HG03378 (cell line): ENCODE results near the gene GDPD1.
"Not testable (repeated sequence)": the region's sequence is repeated elsewhere in the genome, so short reads cannot be mapped to it uniquely, and the experiment has no call there.

Source experiments
- ATAC-seq: cut with Tn5 transposase; IDR thresholded peaks from one replicate; pipeline ENCODE4 v1.9.1; 2021; ENCODE audit warnings: mild to moderate bottlenecking, moderate library complexity; ENCODE audit not compliant: unreplicated experiment

GDPD1 gene

DNA sequence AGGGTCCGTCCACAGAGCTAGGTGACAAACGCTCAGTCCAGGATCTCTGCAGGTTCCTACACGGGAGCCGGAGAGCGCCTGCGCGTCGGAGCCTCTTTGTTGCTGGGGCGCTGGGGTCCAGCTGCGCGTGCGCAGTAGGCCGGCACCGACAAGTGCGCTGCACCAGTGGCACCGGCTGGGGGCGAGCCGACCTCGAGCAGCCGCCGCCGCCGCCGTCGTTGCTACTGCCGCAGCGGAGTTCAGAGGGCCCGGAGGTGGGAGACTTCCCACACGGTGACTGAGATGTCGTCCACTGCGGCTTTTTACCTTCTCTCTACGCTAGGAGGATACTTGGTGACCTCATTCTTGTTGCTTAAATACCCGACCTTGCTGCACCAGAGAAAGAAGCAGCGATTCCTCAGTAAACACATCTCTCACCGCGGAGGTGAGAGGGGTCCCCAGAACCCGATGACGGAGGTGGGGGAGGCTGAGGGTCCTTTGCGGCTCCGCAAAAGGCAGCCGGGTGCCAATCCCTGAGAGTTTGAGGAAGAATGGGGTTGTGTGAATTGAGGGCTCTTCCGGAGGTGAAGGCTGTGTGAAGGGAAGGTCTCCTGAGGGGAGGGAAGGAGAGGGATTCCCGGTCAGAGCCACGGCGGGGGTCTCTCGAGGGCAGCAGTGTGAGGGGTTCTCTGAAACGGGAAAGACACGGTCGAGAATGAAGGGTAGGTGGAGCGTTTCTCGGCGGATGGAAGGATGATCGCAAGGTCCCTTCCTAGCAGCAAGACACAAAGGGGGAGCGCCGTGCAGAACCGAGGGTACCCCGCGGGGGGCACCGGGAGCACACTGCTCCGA is at the start of gene GDPD1:
GDPD1 (plus strand) TSS at position 184 of the 831 bp plus-strand sequence; CDS start at position 283, 99 bp downstream.
- ATAC-seq = peak; percentile 72

DNA sequence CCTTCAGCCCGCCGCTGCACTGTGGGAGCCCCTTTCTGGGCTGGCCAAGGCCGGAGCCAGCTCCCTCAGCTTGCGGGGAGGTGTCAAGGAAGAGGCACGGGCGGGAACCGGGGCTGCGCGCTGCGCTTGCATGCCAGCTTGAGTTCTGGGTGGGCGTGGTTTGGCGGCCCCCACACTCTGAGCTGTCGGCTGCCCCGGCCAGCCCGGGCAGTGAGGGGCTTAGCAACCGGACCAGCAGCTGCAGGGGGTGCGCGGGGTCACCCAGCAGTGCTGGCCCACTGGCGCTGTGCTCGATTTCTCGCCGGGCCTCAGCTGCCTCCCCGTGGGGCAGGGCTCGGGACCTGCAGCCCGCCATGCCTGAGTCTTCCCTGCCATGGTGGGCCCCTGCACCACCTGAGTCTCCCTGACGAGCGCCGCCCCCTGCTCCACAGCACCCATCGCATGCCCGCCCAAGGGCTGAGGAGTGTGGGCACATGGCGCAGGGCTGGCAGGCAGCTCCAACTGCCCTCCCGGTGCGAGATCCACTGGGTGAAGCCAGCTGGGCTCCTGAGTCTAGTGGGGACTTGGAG is 47.8 kb upstream of the GDPD1 start:
- ATAC-seq = no peak

DNA sequence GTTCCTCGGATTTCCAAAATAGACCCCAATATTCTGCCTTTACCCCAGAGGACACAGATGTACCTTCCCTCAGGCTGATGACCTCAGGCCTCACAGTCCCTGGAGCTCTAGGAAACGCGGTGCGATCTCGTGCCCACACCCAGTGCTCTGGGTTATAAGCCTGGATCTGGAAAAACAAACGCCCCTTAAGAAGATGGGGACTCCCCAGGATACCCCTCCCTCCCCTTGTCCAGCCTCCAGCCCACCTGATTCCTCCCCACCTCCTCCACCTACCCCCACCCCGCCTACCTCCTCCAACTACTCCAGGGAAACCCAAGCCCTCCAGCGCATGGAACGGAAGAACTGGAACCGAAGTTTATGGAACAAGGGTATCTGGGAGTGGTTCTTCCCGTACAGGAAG is 45.6 kb upstream of the GDPD1 start:
- no peak for ATAC-seq

DNA sequence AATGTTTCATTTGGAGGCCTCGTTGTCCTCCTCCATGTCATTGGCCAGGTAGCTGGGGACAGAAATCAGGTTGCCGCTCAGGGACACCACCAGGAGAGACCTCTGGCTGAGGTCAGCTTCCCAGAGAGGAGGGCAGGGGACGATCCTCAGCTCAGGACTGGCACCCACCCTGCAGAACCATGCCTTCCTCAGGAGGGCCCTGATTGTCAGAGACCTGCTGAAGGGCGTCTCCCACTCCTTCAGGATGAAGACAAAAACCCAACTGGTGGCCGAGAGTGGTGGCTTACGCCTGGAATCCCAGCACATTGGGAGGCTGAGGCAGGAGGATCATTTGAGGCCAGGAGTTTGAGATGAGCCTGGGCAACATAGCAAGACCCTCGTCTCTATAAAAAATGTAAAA is 45.2 kb upstream of the GDPD1 start:
- no peak for ATAC-seq

DNA sequence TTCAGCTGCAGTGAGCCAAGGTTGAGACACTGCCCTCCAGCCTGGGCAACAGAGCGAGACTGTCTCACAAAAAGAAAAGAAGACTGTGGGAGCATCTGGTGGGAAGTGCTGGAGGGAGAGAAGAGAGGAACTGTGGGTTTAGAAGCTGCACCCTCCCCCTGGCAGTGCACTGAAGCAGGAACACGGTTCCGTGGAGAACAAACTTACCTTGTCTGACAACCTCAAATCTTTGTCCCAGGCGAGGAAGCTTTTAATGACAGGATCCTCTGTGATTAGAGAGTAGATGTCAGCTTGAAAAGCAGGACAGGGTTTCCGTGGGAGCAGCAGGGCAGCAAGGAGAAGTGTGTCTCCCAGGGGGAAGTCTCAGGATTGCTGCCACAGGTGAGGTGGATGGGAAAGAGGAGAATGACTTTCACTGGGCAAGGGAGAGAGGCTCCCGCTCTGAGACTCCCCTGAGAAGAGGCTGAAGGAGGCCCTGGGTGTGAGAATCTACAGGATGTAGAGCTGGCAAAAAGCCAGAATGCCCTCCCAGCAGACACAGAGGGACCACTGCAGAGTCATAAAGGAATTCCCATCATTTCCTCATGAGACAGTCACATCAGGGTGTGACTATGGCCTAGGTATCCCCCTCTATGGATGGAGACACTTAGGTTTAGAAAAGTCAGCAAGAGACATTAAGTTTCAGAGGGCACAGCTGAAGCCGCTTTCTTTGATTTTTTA is 41.9 kb upstream of the GDPD1 start:
- ATAC-seq = no peak

DNA sequence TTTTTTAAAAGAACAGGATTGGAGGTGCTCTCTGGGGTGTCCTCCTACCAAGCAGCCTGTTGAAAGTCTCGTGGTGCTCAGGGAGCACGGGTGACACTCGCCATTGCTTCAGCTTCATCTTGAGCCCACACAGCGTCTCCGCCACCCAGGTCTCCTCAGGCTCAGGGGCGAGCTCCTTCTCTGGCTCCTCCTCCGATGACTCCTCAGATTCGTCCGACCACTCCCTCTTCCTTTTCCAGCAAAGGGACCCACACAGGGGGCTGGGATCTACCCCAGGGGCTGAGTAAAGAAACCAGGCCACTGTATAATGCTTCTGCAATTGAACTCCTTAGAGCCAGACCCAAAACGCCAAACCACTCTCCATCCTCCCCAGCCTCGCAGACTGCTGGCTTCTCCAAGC is 40.7 kb upstream of the GDPD1 start:
- ATAC-seq = not testable (repeated sequence)

DNA sequence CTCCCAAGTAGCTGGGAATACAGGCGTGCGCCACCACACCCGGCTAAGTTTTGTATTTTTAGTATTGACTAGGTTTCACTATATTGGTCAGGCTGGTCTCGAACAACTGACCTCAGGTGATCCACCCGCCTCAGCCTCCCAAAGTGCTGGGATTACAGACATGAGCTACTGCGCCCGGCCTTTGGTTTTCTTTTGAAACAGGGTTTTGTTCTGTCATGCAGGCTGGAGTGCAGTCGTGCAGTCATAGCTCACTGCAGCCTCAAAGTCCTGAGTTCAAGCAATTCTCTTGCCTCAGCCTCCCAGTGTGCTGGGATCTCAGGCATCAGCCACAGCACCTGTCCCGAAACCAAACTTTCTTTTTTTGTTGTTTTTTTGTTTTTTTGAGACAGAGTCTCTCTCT is 39.7 kb upstream of the GDPD1 start:
- ATAC-seq = no peak

DNA sequence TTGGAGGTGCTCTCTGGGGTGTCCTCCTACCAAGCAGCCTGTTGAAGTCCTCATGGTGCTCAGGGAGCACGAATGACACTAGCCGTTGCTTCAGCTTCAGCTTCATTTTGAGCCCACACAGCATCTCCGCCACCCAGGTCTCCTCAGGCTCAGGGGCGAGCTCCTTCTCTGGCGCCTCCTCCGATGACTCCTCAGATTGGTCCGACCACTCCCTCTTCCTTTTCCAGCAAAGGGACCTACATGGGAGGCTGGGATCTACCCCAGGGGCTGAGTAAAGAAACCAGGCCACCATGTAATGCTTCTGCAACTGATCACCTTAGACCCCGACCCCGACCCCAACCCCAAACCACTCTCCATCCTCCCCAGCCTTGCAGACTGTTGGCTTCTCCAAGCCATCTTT is 38.8 kb upstream of the GDPD1 start:
- ATAC-seq = no peak

DNA sequence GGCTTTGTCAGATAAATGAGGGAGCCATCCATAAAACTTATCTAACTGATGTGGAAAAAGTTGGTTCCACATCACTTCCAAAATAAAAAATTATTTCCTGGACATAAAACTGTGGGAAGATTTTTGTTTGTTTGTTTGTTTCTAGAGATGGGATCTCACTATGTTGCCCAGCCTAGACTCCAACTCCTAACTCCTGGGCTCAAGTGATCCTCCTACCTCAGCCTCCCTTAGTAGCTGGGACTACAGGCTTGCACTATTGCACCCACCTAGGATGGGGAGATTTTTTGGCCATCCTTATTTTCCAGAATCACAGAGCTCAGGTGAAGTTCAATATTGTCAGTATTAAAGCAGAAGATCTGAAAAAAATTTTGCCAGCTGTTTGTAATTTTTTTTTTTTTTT is 34.3 kb upstream of the GDPD1 start:
- ATAC-seq = no peak

DNA sequence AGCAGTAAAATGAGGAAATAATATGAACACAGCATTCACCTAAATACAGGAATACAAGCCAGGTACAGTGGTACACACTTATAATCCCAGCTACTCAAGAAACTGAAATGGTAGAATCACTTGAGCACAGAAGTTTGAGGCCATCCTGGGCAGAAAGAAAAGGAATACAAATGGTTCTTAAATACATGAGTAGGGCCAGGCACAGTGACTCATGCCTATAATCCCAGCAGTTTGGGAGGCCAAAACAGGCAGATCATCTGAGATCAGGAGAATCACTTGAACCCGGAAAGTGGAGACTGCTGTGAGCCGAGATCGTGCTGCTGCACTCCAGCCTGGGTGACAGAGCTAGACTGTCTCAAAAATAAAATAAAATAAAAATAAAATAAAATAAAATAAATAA is 33.5 kb upstream of the GDPD1 start:
- no peak for ATAC-seq

DNA sequence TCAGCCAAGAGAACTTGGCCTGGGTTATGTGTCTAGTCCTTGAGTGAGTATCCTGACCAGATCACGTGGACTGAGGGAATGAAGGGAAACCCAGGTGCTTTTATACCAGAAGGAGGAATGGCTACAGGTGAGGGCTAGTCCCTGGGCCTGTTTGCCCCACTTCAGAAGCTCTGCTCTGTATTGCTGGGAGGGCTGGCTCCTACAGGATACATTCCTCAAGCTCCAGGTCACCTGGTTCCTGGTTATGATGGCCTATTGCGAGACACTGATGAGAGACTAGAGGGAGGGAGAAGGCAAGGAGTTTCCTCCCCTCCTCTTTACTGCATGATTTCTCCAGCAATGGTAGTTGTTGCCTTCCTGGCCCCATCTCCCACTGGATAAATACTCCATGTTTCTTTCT is 29.5 kb upstream of the GDPD1 start:
- no peak for ATAC-seq

DNA sequence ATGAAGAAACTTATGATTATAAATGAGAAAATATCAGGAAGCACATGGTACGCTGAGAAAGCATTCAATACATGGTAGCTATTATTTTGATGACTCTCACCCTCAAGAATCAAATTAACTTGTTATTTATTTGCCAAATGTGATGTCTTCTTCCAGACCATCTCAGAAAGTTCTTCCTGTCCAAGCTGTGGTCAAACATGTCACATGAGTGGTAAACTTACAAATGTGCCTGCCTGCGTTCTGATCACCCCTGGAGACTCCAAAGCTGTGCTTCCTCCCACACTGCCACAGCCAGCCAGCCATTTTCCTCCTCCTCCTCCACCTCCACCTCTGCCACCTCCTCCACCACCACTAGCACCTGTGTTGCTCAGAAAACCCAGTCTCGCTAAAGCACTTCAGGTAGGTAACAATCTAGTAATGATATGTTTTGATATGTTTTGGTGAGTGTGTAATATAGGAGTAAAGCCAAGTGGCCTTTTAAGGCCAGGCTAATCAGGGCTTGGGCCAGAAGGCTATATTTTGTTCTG is 26.9 kb upstream of the GDPD1 start:
- no peak for ATAC-seq

DNA sequence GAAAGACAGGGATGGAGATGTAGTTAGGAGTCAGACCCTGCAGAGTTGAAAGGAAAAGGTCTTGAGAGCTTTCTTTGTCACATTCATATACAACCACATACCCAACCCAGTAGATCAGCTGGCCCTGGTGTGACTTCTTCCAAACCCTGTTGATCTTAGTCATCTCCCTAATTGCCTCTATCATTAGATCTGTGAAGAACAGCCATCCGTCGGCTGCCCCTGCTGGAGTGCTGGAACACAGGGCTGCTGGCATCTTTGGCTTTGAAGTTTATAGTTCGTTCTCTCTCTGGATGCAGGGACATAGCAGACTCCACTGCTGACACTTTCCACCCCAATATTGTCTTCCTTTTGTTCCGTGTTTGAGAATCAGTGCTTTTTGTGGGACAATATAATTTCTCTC is 20.9 kb upstream of the GDPD1 start:
- no peak for ATAC-seq

DNA sequence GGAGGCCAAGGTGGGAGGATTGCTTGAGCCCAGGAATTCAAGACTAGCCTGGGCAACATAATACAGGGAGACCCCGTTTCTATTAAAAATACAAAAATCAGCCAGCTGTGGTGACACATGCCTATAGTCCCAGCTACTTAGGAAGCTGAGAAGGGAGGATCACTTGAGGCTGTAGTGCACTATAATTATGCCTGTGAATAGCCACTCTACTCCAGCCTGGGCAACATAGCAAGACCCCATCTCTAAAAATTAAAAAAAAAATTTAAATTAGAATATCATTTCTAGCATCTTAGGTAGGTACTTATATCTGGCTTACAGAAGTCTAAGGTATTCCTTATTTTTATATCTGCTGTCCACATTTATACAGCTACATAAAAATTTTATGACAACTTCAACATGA is 18.0 kb upstream of the GDPD1 start:
- ATAC-seq = no peak

DNA sequence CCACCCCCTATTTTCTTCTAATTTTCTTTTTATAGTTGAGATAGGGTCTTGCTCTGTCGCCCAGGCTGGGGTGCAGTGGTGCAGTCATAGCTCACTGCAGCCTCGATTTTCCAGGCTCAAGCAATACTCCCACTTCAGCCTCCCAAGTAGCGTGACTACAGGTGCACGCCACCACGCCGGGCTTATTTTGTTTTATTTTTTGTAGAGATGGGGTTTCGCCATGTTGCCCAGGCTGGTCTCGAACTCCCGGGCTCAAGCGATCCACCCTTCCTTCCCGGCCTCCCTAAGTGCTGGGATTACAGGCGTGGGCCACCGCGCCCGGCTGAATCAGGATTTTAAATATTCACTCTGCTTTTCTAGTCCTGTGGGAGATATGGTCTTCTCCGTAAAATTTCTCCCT is 941 bp upstream of the GDPD1 start:
- no peak for ATAC-seq

DNA sequence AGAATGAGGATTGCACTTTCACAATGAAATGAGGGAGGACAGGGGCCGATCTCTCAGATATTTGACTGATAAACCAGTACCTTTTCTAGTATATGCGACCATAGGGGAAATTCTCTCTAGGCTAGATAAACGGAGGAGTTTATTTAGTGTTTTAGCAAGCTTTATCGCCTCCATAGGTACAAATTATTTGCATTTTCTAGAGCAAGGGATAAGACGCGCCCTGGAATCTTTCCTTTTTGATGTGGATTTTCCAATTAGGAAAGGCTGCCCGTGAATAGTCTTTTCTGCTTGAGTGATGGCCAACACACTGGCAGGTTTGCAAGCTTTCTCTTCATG is 351 bp upstream of the GDPD1 start:
- ATAC-seq = no peak

DNA sequence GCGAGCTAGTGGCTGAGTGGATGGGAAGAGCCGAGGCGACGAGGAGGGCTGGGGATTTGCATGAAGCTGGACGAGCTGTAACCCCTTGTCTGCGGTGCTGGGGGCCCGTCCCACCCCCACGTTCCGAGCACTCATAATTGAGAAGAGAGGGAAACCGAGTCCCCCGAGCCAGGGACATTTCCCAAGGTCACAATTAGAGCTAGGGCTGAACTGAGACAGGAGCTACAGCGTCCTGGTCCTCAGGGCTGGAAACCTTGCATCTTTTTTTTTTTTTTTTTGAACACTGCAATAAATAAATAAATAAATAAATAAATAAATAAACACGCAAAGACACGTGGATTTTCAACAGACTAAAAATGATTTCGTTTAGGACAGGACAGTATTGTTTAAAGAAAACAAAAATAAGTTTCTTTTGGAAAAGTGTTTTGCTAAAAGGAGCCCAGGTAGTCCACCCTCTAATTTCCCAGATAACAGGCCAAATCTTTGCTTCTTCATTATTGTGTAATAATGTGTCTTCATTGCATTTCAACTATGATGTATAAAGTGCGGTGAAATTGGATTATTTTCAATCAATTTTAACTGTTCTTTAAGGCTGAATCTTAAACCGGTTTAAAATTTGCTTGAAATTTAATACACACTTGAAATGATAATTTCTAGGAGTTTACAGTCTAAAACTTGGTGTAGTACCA is 992 bp downstream of the GDPD1 start:
- no peak for ATAC-seq

DNA sequence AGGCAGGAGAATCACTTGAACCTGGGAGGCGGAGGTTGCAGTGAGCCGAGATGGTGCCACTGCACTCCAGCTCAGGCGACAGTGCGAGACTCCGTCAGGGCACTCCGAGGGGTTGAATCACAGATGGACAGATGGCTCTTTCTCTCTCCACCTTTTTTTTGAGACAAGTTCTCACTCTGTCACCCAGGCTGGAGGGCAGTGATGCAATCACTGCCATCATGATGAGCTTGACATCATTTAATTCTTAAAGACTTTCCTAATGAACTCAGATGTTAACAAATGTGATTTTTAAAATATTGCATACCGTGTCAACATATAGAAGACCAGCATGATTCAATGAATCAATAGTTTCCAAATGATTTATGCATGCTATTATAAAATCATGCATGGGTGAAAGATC is 3.5 kb downstream of the GDPD1 start:
- ATAC-seq = no peak

DNA sequence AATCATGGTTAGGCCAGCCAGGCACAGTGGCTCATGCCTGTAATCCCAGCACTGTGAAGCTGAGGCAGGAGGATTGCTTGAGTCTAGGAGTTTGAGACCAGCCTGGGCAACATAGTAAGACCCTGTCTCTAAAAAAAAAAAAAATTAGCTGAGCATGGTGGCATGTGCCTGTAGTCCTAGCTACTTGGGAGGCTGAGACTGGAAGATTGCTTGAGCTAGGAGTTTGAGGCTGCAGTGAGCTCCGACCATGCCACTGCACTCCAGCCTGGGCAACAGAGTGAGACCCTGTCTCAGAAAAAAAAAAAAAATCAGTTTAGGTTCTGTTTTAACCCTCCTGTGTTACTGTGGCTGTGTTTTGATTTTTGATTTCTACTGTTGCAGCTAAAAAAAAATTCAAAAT is 8.3 kb downstream of the GDPD1 start:
- not testable (repeated sequence) for ATAC-seq

DNA sequence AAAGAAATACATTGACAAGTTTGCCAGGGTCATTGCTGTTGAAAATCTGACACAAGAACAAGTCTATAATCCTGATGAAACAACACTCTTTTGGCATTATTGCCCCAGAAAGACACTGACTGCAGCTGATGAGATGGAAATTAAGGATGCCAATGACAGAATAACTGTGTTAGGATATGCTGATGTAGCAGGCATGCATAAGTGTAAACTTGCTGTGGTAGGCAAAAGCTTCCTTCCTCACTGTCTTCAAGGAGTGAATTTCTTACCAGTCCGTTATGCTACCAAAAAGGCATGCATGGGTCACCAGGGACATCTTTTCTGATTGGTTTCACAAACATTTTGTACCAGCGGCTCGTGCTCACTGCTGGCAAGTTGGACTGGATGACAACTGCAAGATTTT is 10.5 kb downstream of the GDPD1 start:
- ATAC-seq = no peak

DNA sequence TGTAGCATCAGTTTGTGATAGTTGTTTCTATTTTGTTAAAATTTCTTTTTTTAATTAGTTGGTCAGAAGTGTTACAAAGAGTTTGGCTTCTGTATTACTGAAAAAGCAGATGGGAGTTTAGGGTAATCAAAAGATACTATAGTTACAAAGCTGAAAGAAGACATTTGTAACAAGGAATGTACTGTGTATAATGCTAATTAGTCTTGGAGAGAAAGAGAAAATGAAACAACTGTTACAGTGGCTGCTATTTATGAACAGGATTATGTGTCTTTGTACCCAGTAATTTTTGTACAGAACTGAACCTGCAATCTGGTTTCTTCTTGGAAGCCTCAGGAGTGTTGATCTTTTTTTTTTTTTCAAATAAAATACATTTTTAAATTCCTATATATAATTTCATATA is 14.3 kb downstream of the GDPD1 start:
- no peak for ATAC-seq
